Naive thymus-derived CD8-positive, alpha-beta T cell (primary cell): ENCODE results near the gene SDE2. TPM values are rescaled to one million over a fixed set of nuclear protein-coding genes. Genes with fewer than 3 reads are reported as not detected.
"Not testable (repeated sequence)": the region's sequence is repeated elsewhere in the genome, so short reads cannot be mapped to it uniquely, and the experiment has no call there.

Experiments
- ATAC-seq, 2 donors: fragments of 150-1000 bp; cut with Tn5 transposase in 1 of 2; sonication (Bioruptor Pico), chemical (Tn5 transposase) in 1 of 2; 1 replicate in 1 of 2; 2 replicates in 1 of 2; pipeline ENCODE4 v1.10.0; 2021; ENCODE audit warnings: mild to moderate bottlenecking in 2 of 2, moderate library complexity in 2 of 2
- POLR2A ChIA-PET: fragments of 350-600 bp; sonication (Branson Sonifier 250); formaldehyde crosslinking; loops from one replicate; lab custom pipeline; 2021; ENCODE audit warnings: antibody characterized with exemption; lab: Charles Lee
- DNase-seq, 10 donors: peaks; one replicate each; pipeline versions ENCODE4 v3.0.0 to v3.0.0-alpha.2; 2020 to 2022
- H3K27ac Mint-ChIP-seq, 10 donors: one replicate each; pipeline ENCODE4 v1.8.0; 2020 to 2022; ENCODE audit warnings: mild to moderate bottlenecking in 10 of 10, mixed read lengths in 10 of 10, moderate library complexity in 4 of 10, inconsistent platforms in 1 of 10
- H3K27me3 Mint-ChIP-seq, 5 donors: one replicate each; pipeline ENCODE4 v1.8.0; 2021 to 2022; ENCODE audit warnings: mixed read lengths in 5 of 5
- H3K36me3 Mint-ChIP-seq, 3 donors: one replicate each; pipeline ENCODE4 v1.8.0; 2020 to 2022; ENCODE audit warnings: mixed read lengths in 3 of 3, mild to moderate bottlenecking in 2 of 3, inconsistent platforms in 1 of 3
- H3K4me1 Mint-ChIP-seq, 4 donors: one replicate each; pipeline ENCODE4 v1.8.0; 2021 to 2022; ENCODE audit warnings: mixed read lengths in 4 of 4
- H3K4me3 Mint-ChIP-seq, 10 donors: one replicate each; pipeline ENCODE4 v1.8.0; 2020 to 2022; ENCODE audit warnings: mild to moderate bottlenecking in 10 of 10, mixed read lengths in 10 of 10, moderate library complexity in 6 of 10, inconsistent platforms in 1 of 10
- H3K9me3 Mint-ChIP-seq, 9 donors: one replicate each; pipeline ENCODE4 v1.8.0; 2020 to 2022; ENCODE audit warnings: mixed read lengths in 9 of 9, mild to moderate bottlenecking in 3 of 9, inconsistent platforms in 1 of 9, moderate library complexity in 1 of 9
- polyA plus RNA-seq, 3 donors: library from polyadenylated mRNA; unstranded; fragments of 300-500 nt; fragmentation: Illumina TruSeq; gene quantifications; one replicate each; pipeline ENCODE4 v1.2.3, GENCODE V29; 2021
- total RNA-seq, 8 experiments: library from RNA in 2 of 8; stranded (reverse) in 2 of 8; gene quantifications; one replicate each; pipeline ENCODE4 v1.2.3 and lab custom pipeline; 2021 to 2026

The SDE2 gene
- total and polyA plus RNA-seq, 5 experiments from 2014 or later = 5.1 to 22.5 (median 12.0) TPM

GRCh38 chr1:226029093-226029496, 30.0 kb upstream of the SDE2 start:
- no peaks in the 10 kb centered on the region for H3K27me3 Mint-ChIP-seq
- H3K9me3 Mint-ChIP-seq = no peaks in the 10 kb centered on the region
- DNase-seq (peak in 1 of 10 donors; percentile 20), ATAC-seq (peak in 1 of 2 donors; percentile 42)
- peaks cover 0 to 42% (median under 1%) of the 10 kb centered on the region in 4 donors for H3K4me1 Mint-ChIP-seq
- no peaks in the 10 kb centered on the region for H3K36me3 Mint-ChIP-seq
- H3K27ac Mint-ChIP-seq = peak overlapping the region in 2 of 10 donors; percentile 41 to 87
- H3K4me3 Mint-ChIP-seq = peak overlapping the region in 1 of 10 donors; percentile 22
- POLR2A ChIA-PET = no interaction called here

GRCh38 chr1:226027538-226028217, 28.5 kb upstream of the SDE2 start:
- H3K27me3 Mint-ChIP-seq = no peaks in the 10 kb centered on the region
- no peaks in the 10 kb centered on the region for H3K36me3 Mint-ChIP-seq
- ATAC-seq = no peak
- H3K9me3 Mint-ChIP-seq = no peaks in the 10 kb centered on the region
- no peak overlapping the region for H3K4me3 Mint-ChIP-seq
- no peak overlapping the region for H3K27ac Mint-ChIP-seq
- POLR2A ChIA-PET = no interaction called here
- DNase-seq = no peak
- peaks cover 0 to 37% (median 0%) of the 10 kb centered on the region in 4 donors for H3K4me1 Mint-ChIP-seq

DNA sequence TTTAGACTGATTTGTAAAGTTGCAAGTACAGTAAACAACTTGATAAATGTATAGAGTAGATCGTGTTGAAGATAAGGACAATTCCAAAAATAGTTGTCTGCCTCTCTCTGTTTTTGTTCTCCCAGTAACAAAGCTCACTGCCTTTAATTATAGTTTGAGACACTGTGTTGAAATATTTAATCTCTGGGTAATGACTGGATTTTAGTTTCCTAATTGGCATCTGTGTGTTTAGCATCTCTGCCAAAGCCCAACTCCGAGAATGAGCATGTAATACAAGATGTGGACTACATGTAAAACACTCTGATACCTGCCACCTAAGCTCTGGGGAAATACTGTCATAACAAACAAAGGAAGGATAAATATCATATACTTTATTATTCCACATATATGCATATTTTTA, 27.7 kb upstream of the SDE2 start:
- H3K27ac Mint-ChIP-seq = peak overlapping the region in 2 of 10 donors; percentile 3 to 9
- no peaks in the 10 kb centered on the region for H3K36me3 Mint-ChIP-seq
- no peak for ATAC-seq
- H3K4me3 Mint-ChIP-seq = no peak overlapping the region
- peaks cover 0 to 31% (median 0%) of the 10 kb centered on the region in 4 donors for H3K4me1 Mint-ChIP-seq
- no peaks in the 10 kb centered on the region for H3K27me3 Mint-ChIP-seq
- H3K9me3 Mint-ChIP-seq = no peaks in the 10 kb centered on the region
- POLR2A ChIA-PET = no interaction called here
- DNase-seq = no peak

GRCh38 chr1:226023735-226024134, 24.6 kb upstream of the SDE2 start:
- H3K27ac Mint-ChIP-seq = no peak overlapping the region
- no peaks in the 10 kb centered on the region for H3K9me3 Mint-ChIP-seq
- POLR2A ChIA-PET = interaction anchor here (1.2 kb wide), 1 partner anchor 24 kb away, joined by 5 read pairs; the partner anchor contains the start of gene SDE2
- H3K36me3 Mint-ChIP-seq = no peaks in the 10 kb centered on the region
- DNase-seq (no peak), ATAC-seq (no peak)
- no peak overlapping the region for H3K4me3 Mint-ChIP-seq
- peaks cover 0 to 10% (median 1%) of the 10 kb centered on the region in 4 donors for H3K4me1 Mint-ChIP-seq
- no peaks in the 10 kb centered on the region for H3K27me3 Mint-ChIP-seq

DNA sequence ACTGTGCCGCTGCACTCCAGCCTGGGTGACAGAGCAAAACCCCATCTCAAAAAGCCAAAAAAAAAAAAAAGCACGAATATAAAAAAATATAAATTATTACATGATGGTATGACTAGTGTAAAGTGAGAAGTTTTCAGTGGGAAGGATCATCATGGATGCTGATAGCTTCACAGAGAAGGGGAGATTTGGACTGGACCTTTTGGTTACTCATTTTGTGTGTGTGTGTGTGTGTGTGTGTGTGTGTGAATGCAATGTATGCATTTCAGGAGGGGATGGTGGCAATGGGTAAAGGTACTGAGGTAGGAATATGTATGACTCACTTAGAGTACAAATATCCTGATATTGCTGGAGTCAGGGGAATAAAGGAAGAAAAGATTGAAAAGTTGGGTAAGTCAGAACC, 22.7 kb upstream of the SDE2 start:
- H3K27me3 Mint-ChIP-seq = no peaks in the 10 kb centered on the region
- no peak for DNase-seq
- H3K4me1 Mint-ChIP-seq = peaks cover 0 to 3% (median 0%) of the 10 kb centered on the region in 4 donors
- no peaks in the 10 kb centered on the region for H3K9me3 Mint-ChIP-seq
- ATAC-seq = no peak
- no peak overlapping the region for H3K4me3 Mint-ChIP-seq
- H3K27ac Mint-ChIP-seq = no peak overlapping the region
- POLR2A ChIA-PET = no interaction called here
- no peaks in the 10 kb centered on the region for H3K36me3 Mint-ChIP-seq

GRCh38 chr1:226021401-226021800, 22.3 kb upstream of the SDE2 start:
- no peaks in the 10 kb centered on the region for H3K27me3 Mint-ChIP-seq
- no peaks in the 10 kb centered on the region for H3K36me3 Mint-ChIP-seq
- ATAC-seq (no peak), DNase-seq (no peak)
- POLR2A ChIA-PET = no interaction called here
- no peak overlapping the region for H3K27ac Mint-ChIP-seq
- H3K4me3 Mint-ChIP-seq = no peak overlapping the region
- no peaks in the 10 kb centered on the region for H3K9me3 Mint-ChIP-seq
- peaks cover 0 to 3% (median 0%) of the 10 kb centered on the region in 4 donors for H3K4me1 Mint-ChIP-seq

DNA sequence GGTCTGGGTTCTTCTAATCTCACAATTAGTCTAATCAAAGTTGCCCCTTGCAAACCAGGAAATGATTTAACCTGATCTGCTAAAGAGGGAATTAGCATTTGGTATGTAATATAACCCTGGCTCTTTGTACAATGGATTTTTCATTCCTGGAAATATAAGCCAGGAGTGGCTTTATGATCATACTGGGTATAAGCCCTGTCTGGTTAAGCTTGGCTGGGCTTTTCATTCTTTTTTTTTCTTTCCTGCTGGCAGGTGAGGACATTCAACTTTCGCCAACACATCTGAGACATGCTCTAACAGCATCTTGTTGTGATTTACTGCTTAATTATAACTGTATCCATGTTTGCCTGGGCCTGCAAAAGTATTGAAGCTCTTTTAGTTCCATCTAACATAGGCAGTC, 20.4 kb upstream of the SDE2 start:
- Mint-ChIP-seq H3K36me3 (no peaks in the 10 kb centered on the region), H3K27ac (no peak overlapping the region), H3K4me3 (no peak overlapping the region), H3K27me3 (no peaks in the 10 kb centered on the region), H3K4me1 (peaks cover 0 to 3% (median 0%) of the 10 kb centered on the region in 4 donors), H3K9me3 (no peaks in the 10 kb centered on the region)
- no peak for ATAC-seq
- DNase-seq = no peak
- POLR2A ChIA-PET = interaction anchor here (0.9 to 1.3 kb wide), 2 partner anchors 19 to 43 kb away, joined by 3 to 4 read pairs; partner anchors contain the start of gene H3-3A

DNA sequence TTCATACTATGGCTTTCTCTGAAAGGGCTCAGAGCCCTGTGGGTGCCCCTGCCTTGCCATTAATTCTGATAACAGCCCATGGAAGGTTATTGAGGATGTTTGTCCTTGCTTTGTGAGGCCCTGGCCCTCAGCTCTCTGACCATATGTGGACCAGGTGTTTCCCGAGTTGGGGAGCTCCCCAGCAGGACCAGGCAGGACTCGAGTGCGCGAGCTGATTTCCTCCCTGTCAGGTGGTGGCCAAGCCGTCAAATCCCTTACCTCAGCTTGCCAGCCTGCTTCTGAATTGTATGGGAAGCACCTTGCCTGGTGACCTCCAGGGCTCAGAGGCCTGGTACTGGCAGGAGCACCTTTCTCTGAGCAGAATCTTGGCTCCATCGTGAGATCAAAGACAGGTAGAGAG, 17.9 kb upstream of the SDE2 start:
- H3K27me3 Mint-ChIP-seq = peaks cover 0 to 2% (median 0%) of the 10 kb centered on the region in 5 donors
- peaks cover 0 to 3% (median 0%) of the 10 kb centered on the region in 4 donors for H3K4me1 Mint-ChIP-seq
- ATAC-seq (no peak), DNase-seq (no peak)
- H3K36me3 Mint-ChIP-seq = no peaks in the 10 kb centered on the region
- no peak overlapping the region for H3K4me3 Mint-ChIP-seq
- POLR2A ChIA-PET = no interaction called here
- H3K9me3 Mint-ChIP-seq = no peaks in the 10 kb centered on the region
- peak overlapping the region in 1 of 10 donors; percentile 43 for H3K27ac Mint-ChIP-seq

GRCh38 chr1:226009650-226010044, 10.5 kb upstream of the SDE2 start:
- Mint-ChIP-seq H3K9me3 (no peaks in the 10 kb centered on the region), H3K27me3 (peaks cover 0 to 2% (median 0%) of the 10 kb centered on the region in 5 donors), H3K27ac (no peak overlapping the region), H3K36me3 (no peaks in the 10 kb centered on the region), H3K4me1 (peaks cover 0 to 9% (median 1%) of the 10 kb centered on the region in 4 donors), H3K4me3 (no peak overlapping the region)
- POLR2A ChIA-PET = no interaction called here
- no peak for ATAC-seq
- no peak for DNase-seq

DNA sequence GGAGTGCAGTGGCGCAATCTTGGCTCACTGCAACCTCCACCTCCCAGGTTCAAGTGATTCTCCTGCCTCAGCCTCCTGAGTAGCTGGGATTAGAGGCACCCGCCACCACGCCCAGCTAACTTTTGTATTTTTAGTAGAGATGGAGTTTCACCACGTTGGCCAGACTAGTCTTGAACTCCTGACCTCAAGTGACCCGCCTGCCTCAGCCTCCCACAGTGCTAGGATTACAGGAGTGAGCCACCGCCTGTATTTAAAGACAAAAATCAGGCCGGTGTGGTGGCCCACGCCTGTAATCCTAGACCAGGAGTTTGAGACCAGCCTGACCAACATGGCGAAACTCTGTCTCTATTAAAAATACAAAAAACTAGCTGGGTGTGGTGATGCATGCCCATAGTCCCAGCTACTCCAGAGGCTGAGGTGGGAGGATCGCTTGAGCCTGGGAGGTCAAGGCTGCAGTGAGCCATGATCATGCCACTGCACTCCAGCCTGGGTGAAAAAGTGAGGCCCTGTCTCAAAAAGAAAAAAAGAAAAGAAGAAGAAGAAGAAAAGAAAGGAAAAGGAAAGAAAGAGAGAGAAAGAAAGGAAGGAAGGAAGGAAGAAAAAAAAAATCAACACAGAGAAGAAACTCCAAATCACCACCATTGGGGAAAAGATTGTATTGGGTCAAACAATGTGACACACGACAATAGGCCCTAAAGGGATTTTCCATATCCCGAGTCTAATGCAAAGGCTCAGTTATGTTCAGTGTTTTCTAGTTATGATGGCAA, 8.2 kb upstream of the SDE2 start:
- H3K36me3 Mint-ChIP-seq = not testable (repeated sequence)

DNA sequence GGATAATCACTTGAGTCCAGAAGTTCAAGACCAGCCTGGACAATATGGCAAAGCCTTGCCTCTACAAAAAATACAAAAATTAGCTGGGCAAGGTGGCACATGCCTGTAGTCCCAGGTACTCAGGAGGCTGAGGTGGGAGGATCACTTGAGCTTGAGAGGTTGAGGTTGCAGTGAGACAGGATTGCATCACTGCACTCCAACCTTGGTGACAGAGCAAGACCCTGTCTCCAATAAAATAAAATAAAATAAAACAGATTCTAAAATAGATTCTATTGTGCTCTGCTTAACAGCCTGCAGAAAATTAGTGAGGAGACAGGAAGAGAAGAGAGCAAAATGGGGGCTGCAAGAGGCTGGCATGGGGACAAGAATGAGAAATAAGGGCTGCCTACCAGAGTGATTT, 7.5 kb upstream of the SDE2 start:
- Mint-ChIP-seq H3K4me3 (no peak overlapping the region), H3K36me3 (no peaks in the 10 kb centered on the region), H3K27me3 (no peaks in the 10 kb centered on the region), H3K27ac (peak overlapping the region in 1 of 10 donors; percentile 82), H3K9me3 (peaks cover 0 to 11% (median 0%) of the 10 kb centered on the region in 9 donors), H3K4me1 (peaks cover 18 to 36% (median 30%) of the 10 kb centered on the region in 4 donors)
- no peak for DNase-seq
- ATAC-seq = no peak
- POLR2A ChIA-PET = interaction anchor here (0.7 to 16.0 kb wide), 2 partner anchors 56 to 609 kb away, joined by 4 to 547 read pairs; partner anchors contain the start of gene H3-3A

More for the DNA sequence above, 8.2 kb upstream of the SDE2 start:
- H3K4me3 Mint-ChIP-seq, ATAC-seq, DNase-seq, H3K27me3 Mint-ChIP-seq: not testable (repeated sequence)
- H3K27ac Mint-ChIP-seq = peak overlapping the region in 4 of 10 donors; percentile 28 to 82 (median 68)
- POLR2A ChIA-PET = interaction anchor here (0.7 to 16.0 kb wide), 2 partner anchors 55 to 610 kb away, joined by 4 to 547 read pairs; partner anchors contain the start of gene H3-3A
- H3K9me3 Mint-ChIP-seq = peaks cover 0 to 11% (median 0%) of the 10 kb centered on the region in 9 donors
- peaks cover 12 to 30% (median 24%) of the 10 kb centered on the region in 4 donors for H3K4me1 Mint-ChIP-seq

GRCh38 chr1:226004396-226004795, 5.3 kb upstream of the SDE2 start:
- Mint-ChIP-seq H3K27ac (peak overlapping the region; percentile 80 to 100 (median 98)), H3K36me3 (no peaks in the 10 kb centered on the region), H3K9me3 (peaks cover 0 to 11% (median 0%) of the 10 kb centered on the region in 9 donors), H3K4me1 (peaks cover 24 to 50% (median 46%) of the 10 kb centered on the region in 4 donors), H3K27me3 (no peaks in the 10 kb centered on the region), H3K4me3 (peak overlapping the region in 9 of 10 donors; percentile 8 to 73 (median 56))
- POLR2A ChIA-PET = interaction anchor here (0.6 to 16.0 kb wide), 4 partner anchors 11 to 578 kb away, joined by 3 to 547 read pairs (median 3); partner anchors contain the start of gene H3-3A
- DNase-seq (peak in 3 of 10 donors; percentile 33 to 54 (median 53)), ATAC-seq (no peak)
